GM19328 (cell line): Measurements from ENCODE around the gene PLB1.

Experiments
- ATAC-seq: cut with Tn5 transposase; IDR thresholded peaks from one replicate; pipeline ENCODE4 v1.9.1; 2021; ENCODE audit warnings: mild to moderate bottlenecking, moderate library complexity; ENCODE audit not compliant: unreplicated experiment

PLB1 gene

GRCh38 chr2:28607730-28608499 is 112.1 kb downstream of the PLB1 start:
- no peak for ATAC-seq

- no peak for ATAC-seq
Observed at GRCh38 chr2:28608500-28609424, 112.9 kb downstream of the PLB1 start.

GRCh38 chr2:28610583-28611201 is 114.8 kb downstream of the PLB1 start:
- no peak for ATAC-seq

- no peak for ATAC-seq
Observed at GRCh38 chr2:28612131-28612812, 116.4 kb downstream of the PLB1 start.

GRCh38 chr2:28613186-28613585 is 117.3 kb downstream of the PLB1 start:
- ATAC-seq = no peak

- ATAC-seq = no peak
Observed at GRCh38 chr2:28613633-28614501, 118.0 kb downstream of the PLB1 start.

- ATAC-seq = no peak
Observed at GRCh38 chr2:28615706-28616105, 119.8 kb downstream of the PLB1 start.

GRCh38 chr2:28616396-28616999 is 120.6 kb downstream of the PLB1 start:
- ATAC-seq = no peak

- ATAC-seq = no peak
Observed at GRCh38 chr2:28617502-28618184, 121.8 kb downstream of the PLB1 start.

GRCh38 chr2:28618221-28619141 is 122.6 kb downstream of the PLB1 start:
- ATAC-seq = no peak

- no peak for ATAC-seq
Observed at GRCh38 chr2:28619213-28620196, 123.6 kb downstream of the PLB1 start.

GRCh38 chr2:28620291-28620793 is 124.5 kb downstream of the PLB1 start:
- no peak for ATAC-seq

- no peak for ATAC-seq
Observed at GRCh38 chr2:28620801-28621171, 124.9 kb downstream of the PLB1 start.

- no peak for ATAC-seq
Observed at GRCh38 chr2:28621172-28622100, 125.6 kb downstream of the PLB1 start.

- ATAC-seq = no peak
Observed at GRCh38 chr2:28622101-28622499, 126.2 kb downstream of the PLB1 start.
